ENCODE data around the gene NAA15. TPM values are rescaled to one million over a fixed set of nuclear protein-coding genes. Genes with fewer than 3 reads are reported as not detected.
"Not testable (repeated sequence)": the region's sequence is repeated elsewhere in the genome, so short reads cannot be mapped to it uniquely, and the experiment has no call there.

The NAA15 gene
- total RNA-seq, 1 experiment from 2014 or later = 41.0 TPM

- Histone ChIP-seq H3K4me1 (ENCODE audit: insufficient read depth, low read length) (no peaks in the 10 kb centered on the region), H3K27ac (ENCODE audit: low read length) (no peak overlapping the region), H3K9me2 (replicated peaks; ENCODE audit: low read length) (no peaks in the 10 kb centered on the region), H4K20me1 (ENCODE audit: low read length) (no peaks in the 10 kb centered on the region), H3F3A (ENCODE audit: low read length, unreplicated experiment) (no peaks in the 10 kb centered on the region), H3K9ac (ENCODE audit: low read length) (no peak overlapping the region), H2AFZ (ENCODE audit: low read length) (no peak overlapping the region), H3K9me3 (ENCODE audit: low read length) (no peaks in the 10 kb centered on the region), H3K79me2 (ENCODE audit: low read length) (no peaks in the 10 kb centered on the region), H3K27me3 (ENCODE audit: low read length) (no peaks in the 10 kb centered on the region), H3K4me2 (ENCODE audit: low read length) (no peak overlapping the region), H3K36me3 (ENCODE audit: low read depth, low read length) (no peaks in the 10 kb centered on the region), H3K4me3 (ENCODE audit: low read length) (no peak overlapping the region)
- no TSS peak for BruUV-seq (replicated peaks)
- intact Hi-C loops (cut with micrococcal nuclease) = no loop called here
- ChIA-PET POLR2A (ENCODE audit: unreplicated experiment) (no interaction called here), CTCF (no interaction called here)
- TF ChIP-seq EZH2phosphoT487 (IDR thresholded peaks at IDR 0.05; ENCODE audit: borderline replicate concordance, low read length) (no peak), CTCF (conservative IDR thresholded peaks at IDR 0.05; ENCODE audit: low read depth, low read length) (no peak), EZH2 (IDR thresholded peaks at IDR 0.05; ENCODE audit: low read length, unreplicated experiment) (no peak)
- DNase-seq = no peak
- no peak for ATAC-seq
Observed at GRCh38 chr4:139253713-139254112, 47.6 kb upstream of the NAA15 start.

- H3K27me3 ChIP-seq (ENCODE audit: low read length); BruUV-seq (replicated peaks); H3K9ac ChIP-seq (ENCODE audit: low read length); intact Hi-C loops (cut with micrococcal nuclease); ATAC-seq; H3K4me1 ChIP-seq (ENCODE audit: insufficient read depth, low read length); H4K20me1 ChIP-seq (ENCODE audit: low read length); H3K36me3 ChIP-seq (ENCODE audit: low read depth, low read length); H3K27ac ChIP-seq (ENCODE audit: low read length); POLR2A ChIA-PET (ENCODE audit: unreplicated experiment); H3F3A ChIP-seq (ENCODE audit: low read length, unreplicated experiment); H3K4me2 ChIP-seq (ENCODE audit: low read length); H3K79me2 ChIP-seq (ENCODE audit: low read length); H3K4me3 ChIP-seq (ENCODE audit: low read length); DNase-seq; H2AFZ ChIP-seq (ENCODE audit: low read length); H3K9me2 ChIP-seq (replicated peaks; ENCODE audit: low read length); H3K9me3 ChIP-seq (ENCODE audit: low read length); CTCF ChIA-PET: not testable (repeated sequence)
Observed at GRCh38 chr4:139255581-139255980, 45.7 kb upstream of the NAA15 start.

- Histone ChIP-seq H3F3A (ENCODE audit: low read length, unreplicated experiment) (no peaks in the 10 kb centered on the region), H3K27me3 (ENCODE audit: low read length) (no peaks in the 10 kb centered on the region), H3K79me2 (ENCODE audit: low read length) (no peaks in the 10 kb centered on the region), H3K9me2 (replicated peaks; ENCODE audit: low read length) (no peaks in the 10 kb centered on the region), H3K4me3 (ENCODE audit: low read length) (no peak overlapping the region), H4K20me1 (ENCODE audit: low read length) (no peaks in the 10 kb centered on the region), H3K27ac (ENCODE audit: low read length) (no peak overlapping the region), H3K9ac (ENCODE audit: low read length) (no peak overlapping the region), H2AFZ (ENCODE audit: low read length) (no peak overlapping the region), H3K4me2 (ENCODE audit: low read length) (no peak overlapping the region), H3K9me3 (ENCODE audit: low read length) (no peaks in the 10 kb centered on the region), H3K4me1 (ENCODE audit: insufficient read depth, low read length) (no peaks in the 10 kb centered on the region), H3K36me3 (ENCODE audit: low read depth, low read length) (no peaks in the 10 kb centered on the region)
- intact Hi-C loops (cut with micrococcal nuclease) = no loop called here
- ChIA-PET CTCF (no interaction called here), POLR2A (ENCODE audit: unreplicated experiment) (no interaction called here)
- ATAC-seq = no peak
- BruUV-seq (replicated peaks) = no TSS peak
- DNase-seq = no peak
- TF ChIP-seq EZH2 (IDR thresholded peaks at IDR 0.05; ENCODE audit: low read length, unreplicated experiment) (no peak), EZH2phosphoT487 (IDR thresholded peaks at IDR 0.05; ENCODE audit: borderline replicate concordance, low read length) (no peak), CTCF (conservative IDR thresholded peaks at IDR 0.05; ENCODE audit: low read depth, low read length) (no peak)
Observed at GRCh38 chr4:139256349-139256748, 45.0 kb upstream of the NAA15 start.
